ENCODE data around the gene ZBTB46.
"Not testable (repeated sequence)": the region's sequence is repeated elsewhere in the genome, so short reads cannot be mapped to it uniquely, and the experiment has no call there.

Gene ZBTB46

DNA sequence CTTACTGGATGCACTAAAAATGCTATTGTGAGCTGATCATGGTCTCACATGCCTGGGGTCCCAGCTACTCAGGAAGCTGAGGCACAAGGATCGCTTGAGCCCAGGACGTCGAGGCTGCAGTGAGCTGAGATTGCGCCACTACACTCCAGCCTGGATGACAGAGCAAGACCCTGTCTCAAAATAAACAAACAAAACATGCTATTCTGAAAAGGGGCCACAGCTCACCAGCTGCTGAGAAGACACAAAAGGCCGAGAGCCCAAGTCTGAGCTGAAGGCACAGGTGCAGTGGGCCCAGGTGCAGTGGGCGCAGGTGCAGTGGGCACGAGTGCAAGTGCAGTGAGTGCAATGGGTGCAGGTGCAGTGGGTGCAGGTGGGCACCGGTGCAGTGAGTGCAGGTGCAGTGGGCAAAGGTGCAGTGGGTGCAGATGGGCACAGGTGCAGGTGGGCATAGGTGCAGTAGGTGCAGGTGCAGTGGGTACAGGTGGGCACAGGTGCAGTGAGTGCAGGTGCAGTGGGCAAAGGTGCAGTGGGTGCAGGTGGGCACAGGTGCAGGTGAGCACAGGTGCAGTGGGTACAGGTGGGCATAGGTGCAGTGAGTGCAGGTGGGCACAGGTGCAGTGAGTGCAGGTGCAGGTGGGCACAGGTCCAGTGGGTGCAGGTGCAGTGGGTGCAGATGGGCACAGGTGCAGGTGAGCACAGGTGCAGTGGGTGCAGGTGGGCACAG lies 16.0 kb downstream of the ZBTB46 start:
- DNase-seq, result no peak

GRCh38 chr20:63811491-63811875 lies 19.6 kb downstream of the ZBTB46 start:
- no peak for DNase-seq

GRCh38 chr20:63810730-63811490 lies 20.2 kb downstream of the ZBTB46 start:
- no peak for DNase-seq

GRCh38 chr20:63809856-63810255 lies 21.2 kb downstream of the ZBTB46 start:
- DNase-seq, result no peak

GRCh38 chr20:63808964-63809674 lies 21.9 kb downstream of the ZBTB46 start:
- DNase-seq, result no peak

GRCh38 chr20:63808145-63808724 lies 22.8 kb downstream of the ZBTB46 start:
- no peak for DNase-seq

DNA sequence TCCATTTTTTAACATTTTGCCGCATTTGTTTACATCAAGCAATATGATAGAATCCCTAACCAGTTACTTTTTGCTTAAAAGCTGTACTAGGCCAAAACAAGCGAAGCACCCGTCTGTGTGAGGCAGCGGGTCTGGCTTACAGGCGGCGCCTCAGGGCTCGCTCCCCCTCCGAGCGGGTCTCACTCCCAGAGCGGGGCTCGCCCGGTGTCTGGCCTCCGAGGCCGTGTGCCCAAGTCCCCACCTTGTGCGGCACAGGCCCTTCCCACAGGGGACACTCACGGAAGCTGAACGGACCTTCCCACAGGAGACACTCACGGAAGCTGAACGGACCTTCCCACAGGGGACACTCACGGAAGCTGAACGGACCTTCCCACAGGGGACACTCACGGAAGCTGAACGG lies 23.4 kb downstream of the ZBTB46 start:
- no peak for DNase-seq

DNA sequence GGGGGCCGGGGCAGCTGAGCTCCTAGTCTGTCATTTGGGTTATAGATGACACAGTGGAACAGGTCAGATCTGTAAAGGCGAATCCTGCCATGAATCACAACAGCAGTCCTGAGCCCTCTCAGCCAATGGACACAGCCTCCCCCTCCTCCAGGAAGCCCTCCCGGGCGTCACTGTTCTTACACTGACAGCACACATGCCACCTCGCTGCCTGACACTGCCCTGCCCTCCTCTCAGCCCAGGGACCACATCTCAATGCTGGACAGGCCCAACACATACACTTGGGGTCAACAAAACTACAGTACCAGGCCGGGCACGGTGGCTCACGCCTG lies 26.8 kb downstream of the ZBTB46 start:
- no peak for DNase-seq

GRCh38 chr20:63802469-63803240 lies 28.4 kb downstream of the ZBTB46 start:
- no peak for DNase-seq

DNA sequence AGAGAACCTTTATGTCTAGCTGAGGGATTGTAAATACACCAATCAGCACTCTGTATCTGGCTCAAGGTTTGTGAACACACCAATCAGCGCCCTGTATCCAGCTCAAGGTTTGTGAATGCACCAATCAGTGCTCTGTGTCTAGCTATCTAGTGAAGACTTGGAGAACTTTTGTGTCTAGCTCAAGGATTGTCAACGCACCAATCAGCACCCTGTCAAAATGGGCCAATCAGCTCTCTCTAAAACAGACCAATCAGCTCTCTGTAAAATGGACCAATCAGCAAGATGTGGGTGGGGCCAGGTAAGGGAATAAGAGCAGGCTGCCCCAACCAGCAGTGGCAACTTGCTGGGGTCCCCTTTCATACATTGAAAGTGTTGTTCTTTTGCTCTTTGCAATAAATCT lies 29.9 kb downstream of the ZBTB46 start:
- not testable (repeated sequence) for DNase-seq

DNA sequence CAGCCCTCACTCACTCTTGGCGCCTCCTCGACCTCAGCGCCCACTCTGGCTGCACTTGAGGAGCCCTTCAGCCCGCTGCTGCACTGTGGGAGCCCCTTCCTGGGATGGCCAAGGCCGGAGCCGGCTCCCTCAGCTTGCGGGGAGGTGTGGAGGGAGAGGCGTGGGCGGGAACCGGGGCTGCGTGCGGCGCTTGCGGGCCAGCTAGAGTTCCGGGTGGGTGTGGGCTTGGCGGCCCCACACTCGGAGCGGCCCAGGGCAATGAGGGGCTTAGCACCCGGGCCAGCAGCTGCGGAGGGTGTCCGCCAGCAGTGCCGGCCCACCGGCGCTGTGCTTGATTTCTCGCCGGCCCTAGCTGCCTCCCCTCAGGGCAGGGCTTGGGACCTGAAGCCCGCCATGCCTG lies 30.7 kb downstream of the ZBTB46 start:
- not testable (repeated sequence) for DNase-seq

GRCh38 chr20:63799127-63799526 lies 31.9 kb downstream of the ZBTB46 start:
- not testable (repeated sequence) for DNase-seq

- not testable (repeated sequence) for DNase-seq
Measured at GRCh38 chr20:63797175-63797574, 33.9 kb downstream of the ZBTB46 start.

DNA sequence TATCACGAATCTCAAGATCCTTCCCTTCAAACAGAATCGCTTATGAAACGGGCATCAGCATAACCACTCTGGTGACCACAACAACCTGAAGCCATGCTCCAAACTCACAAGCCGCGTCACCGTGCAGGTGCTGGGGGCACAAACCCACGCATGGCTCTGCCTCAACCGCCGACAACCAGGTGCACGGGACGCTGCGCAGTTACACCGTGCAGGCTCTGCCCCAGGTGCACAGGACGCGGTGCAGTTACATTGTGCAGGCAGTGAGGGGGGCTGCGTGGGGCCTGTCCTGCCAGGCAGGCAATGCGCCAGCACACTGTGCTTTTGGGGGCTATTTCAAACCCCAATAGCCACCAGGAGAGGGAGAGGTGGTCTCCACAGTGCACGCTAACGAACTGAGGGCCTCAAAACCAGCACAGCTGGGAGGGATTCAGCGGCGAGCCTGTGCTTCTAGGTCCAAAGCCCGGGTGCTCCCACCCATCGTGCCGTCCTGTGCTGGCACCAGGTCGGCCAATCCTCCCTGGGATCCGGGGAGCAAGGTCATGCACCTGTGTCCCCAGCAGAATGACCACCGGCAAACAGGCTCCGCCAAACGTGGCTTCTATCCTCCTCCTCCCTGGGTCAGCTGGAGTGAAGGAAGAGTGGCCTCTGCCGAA lies 35.8 kb downstream of the ZBTB46 start:
- no peak for DNase-seq

GRCh38 chr20:63794614-63795013 lies 36.5 kb downstream of the ZBTB46 start:
- no peak for DNase-seq

- no peak for DNase-seq
Measured at GRCh38 chr20:63792866-63793265, 38.2 kb downstream of the ZBTB46 start.

DNA sequence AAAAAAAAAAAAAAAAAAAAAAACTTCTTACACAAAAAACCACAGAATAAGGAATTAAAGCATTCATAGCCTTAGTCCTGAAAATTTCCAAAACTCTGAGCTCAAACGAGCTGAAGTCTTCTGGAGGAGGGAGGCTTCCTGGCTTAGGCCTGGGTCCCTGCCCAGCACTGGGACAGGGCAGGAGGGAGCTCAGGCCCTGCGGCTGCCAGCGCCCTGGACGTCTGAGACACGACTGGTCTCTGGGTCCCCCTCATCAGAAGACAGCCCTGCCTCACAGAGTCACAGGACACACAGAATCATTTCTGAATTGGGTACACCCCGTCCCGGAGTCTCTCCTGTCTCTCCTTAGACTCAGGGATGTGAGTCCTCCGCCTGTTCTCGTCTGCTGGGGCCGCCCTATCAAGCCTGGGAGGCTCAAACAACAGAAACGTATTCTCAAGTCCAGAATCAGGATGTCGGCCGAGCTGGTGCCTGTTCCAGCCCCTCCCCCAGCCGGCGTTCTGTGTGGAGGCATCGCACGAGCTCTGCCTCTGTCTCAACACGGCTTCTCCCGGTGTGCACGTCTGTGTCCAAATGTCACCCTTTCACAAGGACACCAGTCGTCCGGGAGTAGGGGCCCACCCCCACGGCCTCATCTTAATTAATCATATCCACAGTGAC lies 39.4 kb downstream of the ZBTB46 start:
- no peak for DNase-seq

DNA sequence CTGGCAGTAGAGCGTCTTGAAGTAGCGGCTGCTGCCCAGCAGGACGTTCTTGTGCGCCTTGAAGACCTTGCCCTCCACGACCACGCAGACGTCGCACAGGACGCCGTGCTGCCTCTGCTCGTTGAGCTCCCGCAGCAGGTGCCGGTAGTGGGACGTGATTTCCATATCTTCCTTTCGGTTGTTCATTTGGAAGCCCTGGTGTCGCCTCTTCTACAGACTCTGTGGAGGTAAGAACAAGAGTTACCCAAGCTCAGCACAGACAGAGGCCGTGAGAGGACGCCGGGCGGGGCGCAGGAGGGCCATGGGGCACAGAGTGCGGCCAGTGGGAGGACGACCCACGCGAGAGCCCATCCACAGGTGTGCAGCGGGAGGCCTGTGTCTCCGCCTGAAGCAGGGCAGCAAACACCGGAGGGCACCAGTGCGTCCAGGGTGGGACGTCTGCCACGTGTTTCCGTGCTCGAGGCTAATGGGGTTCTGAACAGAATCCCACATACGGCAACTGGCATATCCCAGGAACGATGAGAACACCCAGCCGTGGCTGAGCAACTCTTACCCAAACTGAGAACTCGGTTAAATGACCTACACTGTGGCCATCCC lies 40.4 kb downstream of the ZBTB46 start:
- no peak for DNase-seq

- DNase-seq, result no peak
Measured at GRCh38 chr20:63789836-63790571, 41.1 kb downstream of the ZBTB46 start.

DNA sequence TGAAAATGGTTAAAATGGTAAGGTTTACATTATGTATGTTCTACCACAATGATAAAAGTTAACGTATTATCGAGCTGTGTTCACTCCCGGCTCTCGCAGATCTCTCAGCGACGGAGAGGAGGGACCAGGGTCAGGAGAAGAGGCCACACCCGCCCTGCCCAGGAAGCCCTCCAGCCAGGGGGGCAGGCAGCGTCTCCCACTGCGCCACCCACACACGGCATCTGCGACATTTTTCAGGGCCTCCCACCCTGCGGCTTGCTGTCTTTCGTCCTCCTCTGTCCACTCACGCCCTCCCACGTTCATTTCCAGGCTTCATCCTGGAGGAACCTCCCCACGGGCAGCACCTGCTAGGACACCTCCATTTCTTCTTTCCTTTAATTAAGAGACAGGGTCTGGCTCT lies 43.3 kb downstream of the ZBTB46 start:
- no peak for DNase-seq

- DNase-seq, result no peak
Measured at GRCh38 chr20:63787302-63787701, 43.8 kb downstream of the ZBTB46 start.

All from eye (tissue), 1 donor.